Uterus (tissue), 2 donors: ENCODE data around the gene FHL3.

ENCODE experiments used
- CTCF ChIP-seq, 4 experiments: fragments of 200-600 bp in 2 of 4; fragments of 450-650 bp in 2 of 4; sonication (generic) in 2 of 4; IDR thresholded peaks; one replicate each; pipeline ENCODE4 v1.5.1; 2016 to 2019; ENCODE audit warnings: antibody characterized with exemption in 4 of 4, mild to moderate bottlenecking in 2 of 4, moderate library complexity in 1 of 4
- POLR2A ChIP-seq, 2 donors: fragments of 450-650 bp; IDR thresholded peaks; one replicate each; pipeline ENCODE4 v1.6.1; 2016; ENCODE audit warnings: antibody characterized with exemption in 2 of 2, mild to moderate bottlenecking in 1 of 2, moderate library complexity in 1 of 2

GRCh38 chr1:37949524-37950152 is 55.7 kb downstream of the FHL3 start:
- TF ChIP-seq CTCF (IDR thresholded peaks at IDR 0.05): no peak
- no peak for TF ChIP-seq POLR2A (IDR thresholded peaks at IDR 0.05)
